Measurements from ENCODE around the gene FBXO44. TPM values are rescaled to one million over a fixed set of nuclear protein-coding genes. Genes with fewer than 3 reads are reported as not detected.

The FBXO44 gene
- total and polyA plus RNA-seq, 8 donors = 12.1 to 21.1 (median 14.6) TPM

GRCh38 chr1:11643782-11644181 lies 10.9 kb upstream of the FBXO44 start:
- TF ChIP-seq CTCF (IDR thresholded peaks at IDR 0.05) = no peak
- Histone ChIP-seq H3K9me3 (no peaks in the 10 kb centered on the region), H3K27me3 (peaks cover 0 to 33% of the 10 kb centered on the region in 2 donors), H3K36me3 (no peaks in the 10 kb centered on the region), H3K27ac (no peak overlapping the region), H3K4me3 (no peak overlapping the region), H3K4me1 (peaks cover 0 to 3% of the 10 kb centered on the region in 2 donors)
- intact Hi-C loops (cut with DNase I) = loop anchor here in 1 of 2 donors (10.0 kb wide), 1 partner anchor 609 kb away; no protein-coding TSS in a partner anchor
- ATAC-seq (no peak), DNase-seq (no peak)

GRCh38 chr1:11645270-11645669 lies 9.4 kb upstream of the FBXO44 start:
- DNase-seq (no peak), ATAC-seq (no peak)
- Histone ChIP-seq H3K4me1 (peaks cover 0 to 18% of the 10 kb centered on the region in 2 donors), H3K27ac (no peak overlapping the region), H3K36me3 (no peaks in the 10 kb centered on the region), H3K4me3 (no peak overlapping the region), H3K9me3 (no peaks in the 10 kb centered on the region), H3K27me3 (peaks cover 11 to 34% of the 10 kb centered on the region in 2 donors)
- intact Hi-C loops (cut with DNase I) = loop anchor here in 1 of 2 donors (10.0 kb wide), 1 partner anchor 610 kb away; no protein-coding TSS in a partner anchor
- no peak for TF ChIP-seq CTCF (IDR thresholded peaks at IDR 0.05)

GRCh38 chr1:11645670-11646265 lies 8.9 kb upstream of the FBXO44 start:
- Histone ChIP-seq H3K27ac (no peak overlapping the region), H3K9me3 (no peaks in the 10 kb centered on the region), H3K36me3 (no peaks in the 10 kb centered on the region), H3K4me3 (no peak overlapping the region), H3K4me1 (peaks cover 0 to 23% of the 10 kb centered on the region in 2 donors), H3K27me3 (peaks cover 11 to 37% of the 10 kb centered on the region in 2 donors)
- intact Hi-C loops (cut with DNase I) = loop anchor here in 1 of 2 donors (10.0 kb wide), 1 partner anchor 611 kb away; no protein-coding TSS in a partner anchor
- peak in 3 of 4 donors; percentile 75 to 94 (median 76) for DNase-seq
- peak; percentile 79 to 84 for TF ChIP-seq CTCF (IDR thresholded peaks at IDR 0.05)
- ATAC-seq = peak; percentile 46

- Histone ChIP-seq H3K4me3 (no peak overlapping the region), H3K27me3 (peaks cover 11 to 38% of the 10 kb centered on the region in 2 donors), H3K36me3 (no peaks in the 10 kb centered on the region), H3K27ac (no peak overlapping the region), H3K9me3 (no peaks in the 10 kb centered on the region), H3K4me1 (peaks cover 0 to 24% of the 10 kb centered on the region in 2 donors)
- TF ChIP-seq CTCF (IDR thresholded peaks at IDR 0.05) = no peak
- no peak for ATAC-seq
- intact Hi-C loops (cut with DNase I) = loop anchor here in 1 of 2 donors (10.0 kb wide), 1 partner anchor 612 kb away; no protein-coding TSS in a partner anchor
- no peak for DNase-seq
These were observed 8.4 kb upstream of the FBXO44 start for GRCh38 chr1:11646317-11646716.

- intact Hi-C loops (cut with DNase I) = loop anchor here in 1 of 2 donors (10.0 kb wide), 1 partner anchor 613 kb away; no protein-coding TSS in a partner anchor
- Histone ChIP-seq H3K4me3 (no peak overlapping the region), H3K27me3 (peaks cover 11 to 40% of the 10 kb centered on the region in 2 donors), H3K36me3 (no peaks in the 10 kb centered on the region), H3K9me3 (no peaks in the 10 kb centered on the region), H3K27ac (no peak overlapping the region), H3K4me1 (peaks cover 0 to 24% of the 10 kb centered on the region in 2 donors)
- TF ChIP-seq CTCF (IDR thresholded peaks at IDR 0.05) = no peak
- ATAC-seq = no peak
- no peak for DNase-seq
These were observed 7.3 kb upstream of the FBXO44 start for GRCh38 chr1:11647333-11647732.

All from left lung (tissue), 10 donors.